Measurements from ENCODE around the gene SPAG9. TPM values are rescaled to one million over a fixed set of nuclear protein-coding genes. Genes with fewer than 3 reads are reported as not detected.

SPAG9 gene, protein sequence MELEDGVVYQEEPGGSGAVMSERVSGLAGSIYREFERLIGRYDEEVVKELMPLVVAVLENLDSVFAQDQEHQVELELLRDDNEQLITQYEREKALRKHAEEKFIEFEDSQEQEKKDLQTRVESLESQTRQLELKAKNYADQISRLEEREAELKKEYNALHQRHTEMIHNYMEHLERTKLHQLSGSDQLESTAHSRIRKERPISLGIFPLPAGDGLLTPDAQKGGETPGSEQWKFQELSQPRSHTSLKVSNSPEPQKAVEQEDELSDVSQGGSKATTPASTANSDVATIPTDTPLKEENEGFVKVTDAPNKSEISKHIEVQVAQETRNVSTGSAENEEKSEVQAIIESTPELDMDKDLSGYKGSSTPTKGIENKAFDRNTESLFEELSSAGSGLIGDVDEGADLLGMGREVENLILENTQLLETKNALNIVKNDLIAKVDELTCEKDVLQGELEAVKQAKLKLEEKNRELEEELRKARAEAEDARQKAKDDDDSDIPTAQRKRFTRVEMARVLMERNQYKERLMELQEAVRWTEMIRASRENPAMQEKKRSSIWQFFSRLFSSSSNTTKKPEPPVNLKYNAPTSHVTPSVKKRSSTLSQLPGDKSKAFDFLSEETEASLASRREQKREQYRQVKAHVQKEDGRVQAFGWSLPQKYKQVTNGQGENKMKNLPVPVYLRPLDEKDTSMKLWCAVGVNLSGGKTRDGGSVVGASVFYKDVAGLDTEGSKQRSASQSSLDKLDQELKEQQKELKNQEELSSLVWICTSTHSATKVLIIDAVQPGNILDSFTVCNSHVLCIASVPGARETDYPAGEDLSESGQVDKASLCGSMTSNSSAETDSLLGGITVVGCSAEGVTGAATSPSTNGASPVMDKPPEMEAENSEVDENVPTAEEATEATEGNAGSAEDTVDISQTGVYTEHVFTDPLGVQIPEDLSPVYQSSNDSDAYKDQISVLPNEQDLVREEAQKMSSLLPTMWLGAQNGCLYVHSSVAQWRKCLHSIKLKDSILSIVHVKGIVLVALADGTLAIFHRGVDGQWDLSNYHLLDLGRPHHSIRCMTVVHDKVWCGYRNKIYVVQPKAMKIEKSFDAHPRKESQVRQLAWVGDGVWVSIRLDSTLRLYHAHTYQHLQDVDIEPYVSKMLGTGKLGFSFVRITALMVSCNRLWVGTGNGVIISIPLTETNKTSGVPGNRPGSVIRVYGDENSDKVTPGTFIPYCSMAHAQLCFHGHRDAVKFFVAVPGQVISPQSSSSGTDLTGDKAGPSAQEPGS (N-terminal part only)
- 71.0 to 93.7 TPM (median 83.5 TPM) in 5 replicates for total RNA-seq (2022; extraction: Qiagen RNA extraction; ENCODE audit: low read depth)

DNA sequence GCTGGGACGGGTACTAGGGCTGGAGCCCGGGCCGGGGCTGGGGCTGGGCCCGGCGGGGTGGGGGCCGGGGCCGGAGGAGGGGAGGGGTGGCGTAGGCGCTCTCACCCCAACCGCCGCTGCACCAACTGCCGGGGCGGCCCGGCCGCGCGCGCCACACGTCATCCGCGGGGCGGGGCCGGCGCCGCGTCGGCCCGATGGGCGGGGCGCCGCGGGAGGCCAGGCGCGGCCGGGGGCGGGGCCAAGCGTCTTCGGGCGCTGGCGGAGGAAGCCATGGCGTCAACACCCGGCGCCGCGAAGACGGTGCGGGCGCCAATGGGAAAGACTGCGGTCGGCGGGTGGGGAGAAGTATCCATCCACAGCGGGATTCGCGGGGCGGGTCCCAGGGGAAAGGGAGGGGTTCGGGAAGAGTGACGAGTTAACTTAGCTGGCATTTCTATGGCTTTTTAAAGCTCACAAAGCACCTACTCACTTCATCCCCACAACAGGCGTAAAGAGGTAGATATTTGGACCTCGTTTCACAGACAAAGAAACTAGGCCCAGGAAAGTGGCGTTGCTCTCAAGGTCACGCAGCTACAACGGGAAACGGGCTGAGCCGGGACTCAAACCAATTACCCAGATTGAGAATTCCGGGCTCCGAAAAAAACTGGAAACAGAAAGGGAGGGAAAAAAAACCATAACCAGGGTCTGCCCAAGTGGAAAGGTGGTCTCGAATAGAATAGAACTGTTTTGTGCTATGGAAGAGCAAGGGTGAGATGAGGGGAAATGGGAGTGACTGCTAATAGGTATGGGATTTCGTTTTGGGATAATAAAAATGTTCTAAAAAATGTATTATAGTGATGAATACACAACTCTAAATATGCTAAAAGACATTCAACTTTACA lies at the start of gene SPAG9:
SPAG9 (minus strand) TSS at position 130 of the 881 bp plus-strand sequence. CDS start 212 bp downstream, outside the sequence.

GRCh38 chr17:51166198-51166986 lies 45.7 kb upstream of the SPAG9 start, which contains the start of gene NME2:
Gene NME2, plus strand, starts transcription at chr17:51166411. Its CDS starts 420 bp downstream, at chr17:51166831.

GRCh38 chr17:51153210-51154072 lies 32.8 kb upstream of the SPAG9 start, which contains the start of gene NME1:
Gene NME1, plus strand, starts transcription at chr17:51153559. Its CDS starts 2,096 bp downstream, at chr17:51155655.

Other genes with a start within 250 kb of the SPAG9 start
- gene NME1, start 32.7 kb upstream of the SPAG9 start, total RNA-seq (2022; extraction: Qiagen RNA extraction; ENCODE audit: low read depth) = 517 to 794 TPM (median 696 TPM) in 5 replicates
- gene NME2, start 45.5 kb upstream of the SPAG9 start, total RNA-seq (2022; extraction: Qiagen RNA extraction; ENCODE audit: low read depth) = 1,269 to 2,012 TPM (median 1,784 TPM) in 5 replicates
- gene MBTD1, start 139.2 kb upstream of the SPAG9 start, total RNA-seq (2022; extraction: Qiagen RNA extraction; ENCODE audit: low read depth) = 3.7 to 6.6 TPM (median 5.9 TPM) in 5 replicates
- gene UTP18, start 139.7 kb upstream of the SPAG9 start, total RNA-seq (2022; extraction: Qiagen RNA extraction; ENCODE audit: low read depth) = 68.7 to 97.7 TPM (median 73.1 TPM) in 5 replicates

Measured in A549 treated with ZK216348 at 1 μM for 4 hours (cell line).